ENCODE results near the gene LSMEM2. TPM values are rescaled to one million over a fixed set of nuclear protein-coding genes. Genes with fewer than 3 reads are reported as not detected.

The LSMEM2 gene
- total and polyA plus RNA-seq, 2 experiments from 2014 or later, result not detected

GRCh38 chr3:50295553-50296431 is 16.9 kb downstream of the LSMEM2 start:
- Histone ChIP-seq H3K4me2 (no peak overlapping the region), H4K20me1 (ENCODE audit: insufficient read depth, poor library complexity, severe bottlenecking) (no peaks in the 10 kb centered on the region), H3K36me3 (replicated peaks; ENCODE audit: insufficient read depth, low read depth) (no peaks in the 10 kb centered on the region), H3K4me1 (ENCODE audit: insufficient read depth) (peaks cover 33% of the 10 kb centered on the region), H3K9me3 (ENCODE audit: low read depth) (no peaks in the 10 kb centered on the region), H3K4me3 (no peak overlapping the region), H2AFZ (no peak overlapping the region), H3K9me2 (replicated peaks; ENCODE audit: insufficient read depth) (no peaks in the 10 kb centered on the region), H3K79me2 (peaks cover 18% of the 10 kb centered on the region), H3K27me3 (no peaks in the 10 kb centered on the region), H3K27ac (no peak overlapping the region)
- TF ChIP-seq EZH2phosphoT487 (IDR thresholded peaks at IDR 0.05; ENCODE audit: low read depth, severe bottlenecking, unreplicated experiment), result no peak
- no peak for TF ChIP-seq EZH2 (IDR thresholded peaks at IDR 0.05; ENCODE audit: borderline replicate concordance)
- TF ChIP-seq CTCF (IDR thresholded peaks at IDR 0.05; ENCODE audit: poor library complexity), result no peak
- DNase-seq (ENCODE audit: low spot score), result no peak
- 91% methylated on average over 8 of the region's 8 CpGs for WGBS (ENCODE audit: low lambda C conversion rate, missing lambda C conversion rate)

DNA sequence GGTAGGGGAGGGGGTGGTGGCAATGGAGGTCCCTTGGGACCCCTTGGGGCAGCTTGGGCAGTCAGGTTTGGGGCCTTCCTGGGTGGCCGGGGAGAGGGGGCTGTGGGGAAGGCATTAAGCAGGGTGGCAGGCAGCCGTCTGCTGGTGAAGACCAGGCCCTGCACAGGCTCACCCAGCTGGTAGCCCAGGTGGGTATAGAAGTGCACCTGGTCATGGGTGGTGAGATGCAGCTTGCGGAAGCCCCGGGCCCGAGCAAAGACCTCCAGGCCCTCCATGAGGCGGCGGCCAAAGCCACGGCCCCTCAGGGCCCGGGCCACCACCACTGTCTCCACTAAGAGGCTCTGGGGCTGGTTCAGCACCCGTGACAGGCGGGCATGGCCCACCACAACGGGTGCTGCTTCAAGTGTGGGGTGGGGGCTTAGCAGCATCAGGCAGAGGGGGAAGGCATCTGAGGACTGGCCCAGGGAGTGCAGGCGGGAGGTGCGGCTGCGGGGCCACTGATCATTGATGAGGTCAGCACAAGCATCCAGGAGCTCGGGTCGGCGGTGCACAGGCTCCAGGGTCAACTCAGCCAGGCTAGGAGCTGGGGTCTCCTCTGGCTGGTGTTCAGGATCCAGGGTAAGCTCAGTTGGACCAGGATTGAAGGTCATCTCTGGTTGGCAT is 18.0 kb downstream of the LSMEM2 start:
- no peak for DNase-seq (ENCODE audit: low spot score)
- Histone ChIP-seq H2AFZ (no peak overlapping the region), H3K9me2 (replicated peaks; ENCODE audit: insufficient read depth) (no peaks in the 10 kb centered on the region), H3K36me3 (replicated peaks; ENCODE audit: insufficient read depth, low read depth) (no peaks in the 10 kb centered on the region), H3K27ac (no peak overlapping the region), H3K4me2 (no peak overlapping the region), H3K27me3 (no peaks in the 10 kb centered on the region), H3K4me3 (no peak overlapping the region), H4K20me1 (ENCODE audit: insufficient read depth, poor library complexity, severe bottlenecking) (no peaks in the 10 kb centered on the region), H3K9me3 (ENCODE audit: low read depth) (no peaks in the 10 kb centered on the region), H3K79me2 (peaks cover 14% of the 10 kb centered on the region), H3K4me1 (ENCODE audit: insufficient read depth) (peaks cover 25% of the 10 kb centered on the region)
- no peak for TF ChIP-seq CTCF (IDR thresholded peaks at IDR 0.05; ENCODE audit: poor library complexity)
- no peak for TF ChIP-seq EZH2phosphoT487 (IDR thresholded peaks at IDR 0.05; ENCODE audit: low read depth, severe bottlenecking, unreplicated experiment)
- TF ChIP-seq EZH2 (IDR thresholded peaks at IDR 0.05; ENCODE audit: borderline replicate concordance), result no peak
- 97% methylated on average over 18 of the region's 18 CpGs for WGBS (ENCODE audit: low lambda C conversion rate, missing lambda C conversion rate)

- Histone ChIP-seq H3K4me3 (no peak overlapping the region), H3K27me3 (no peaks in the 10 kb centered on the region), H3K9me2 (replicated peaks; ENCODE audit: insufficient read depth) (no peaks in the 10 kb centered on the region), H3K4me1 (ENCODE audit: insufficient read depth) (peaks cover 25% of the 10 kb centered on the region), H4K20me1 (ENCODE audit: insufficient read depth, poor library complexity, severe bottlenecking) (no peaks in the 10 kb centered on the region), H3K4me2 (no peak overlapping the region), H3K79me2 (peaks cover 11% of the 10 kb centered on the region), H3K27ac (no peak overlapping the region), H3K36me3 (replicated peaks; ENCODE audit: insufficient read depth, low read depth) (no peaks in the 10 kb centered on the region), H2AFZ (no peak overlapping the region), H3K9me3 (ENCODE audit: low read depth) (no peaks in the 10 kb centered on the region)
- 93% methylated on average over 2 of the region's 2 CpGs for WGBS (ENCODE audit: low lambda C conversion rate, missing lambda C conversion rate)
- DNase-seq (ENCODE audit: low spot score), result no peak
- TF ChIP-seq EZH2phosphoT487 (IDR thresholded peaks at IDR 0.05; ENCODE audit: low read depth, severe bottlenecking, unreplicated experiment), result no peak
- TF ChIP-seq EZH2 (IDR thresholded peaks at IDR 0.05; ENCODE audit: borderline replicate concordance), result no peak
Measured at GRCh38 chr3:50297384-50297775, 18.5 kb downstream of the LSMEM2 start.

All from hepatocyte (in vitro differentiated cells).